NK-92 (cell line): Measurements from ENCODE around the gene STEAP4.

Experiments
- DNase-seq: peaks from one replicate; lab custom pipeline; 2025; ENCODE audit not compliant: unreplicated experiment; lab: John Stamatoyannopoulos, UW

The STEAP4 gene

GRCh38 chr7:88306590-88307048 is at the start of gene STEAP4:
Gene STEAP4, minus strand, starts transcription at chr7:88306894. Its CDS starts 22,625 bp downstream, at chr7:88284269.
- DNase-seq: no peak

GRCh38 chr7:88355011-88355410 is 48.3 kb upstream of the STEAP4 start:
- no peak for DNase-seq

GRCh38 chr7:88350118-88350517 is 43.4 kb upstream of the STEAP4 start:
- no peak for DNase-seq

GRCh38 chr7:88347517-88347916 is 40.8 kb upstream of the STEAP4 start:
- no peak for DNase-seq

GRCh38 chr7:88347090-88347489 is 40.4 kb upstream of the STEAP4 start:
- no peak for DNase-seq

- no peak for DNase-seq
Observed at GRCh38 chr7:88346357-88346756, 39.7 kb upstream of the STEAP4 start.

- DNase-seq: no peak
Observed at GRCh38 chr7:88344956-88345832, 38.5 kb upstream of the STEAP4 start.

- no peak for DNase-seq
Observed at GRCh38 chr7:88344271-88344670, 37.6 kb upstream of the STEAP4 start.

- DNase-seq: no peak
Observed at GRCh38 chr7:88339195-88339922, 32.7 kb upstream of the STEAP4 start.

- no peak for DNase-seq
Observed at GRCh38 chr7:88338503-88338902, 31.8 kb upstream of the STEAP4 start.

- no peak for DNase-seq
Observed at GRCh38 chr7:88337572-88337971, 30.9 kb upstream of the STEAP4 start.

- no peak for DNase-seq
Observed at GRCh38 chr7:88331322-88331721, 24.6 kb upstream of the STEAP4 start.

- DNase-seq: no peak
Observed at GRCh38 chr7:88329532-88330463, 23.1 kb upstream of the STEAP4 start.

GRCh38 chr7:88328787-88329186 is 22.1 kb upstream of the STEAP4 start:
- DNase-seq: no peak

GRCh38 chr7:88324699-88325098 is 18.0 kb upstream of the STEAP4 start:
- no peak for DNase-seq

- no peak for DNase-seq
Observed at GRCh38 chr7:88322151-88322550, 15.5 kb upstream of the STEAP4 start.

GRCh38 chr7:88321694-88322093 is 15.0 kb upstream of the STEAP4 start:
- no peak for DNase-seq

GRCh38 chr7:88318196-88318595 is 11.5 kb upstream of the STEAP4 start:
- no peak for DNase-seq

- DNase-seq: no peak
Observed at GRCh38 chr7:88317422-88317821, 10.7 kb upstream of the STEAP4 start.

- DNase-seq: no peak
Observed at GRCh38 chr7:88316456-88316855, 9.8 kb upstream of the STEAP4 start.

- no peak for DNase-seq
Observed at GRCh38 chr7:88315522-88315921, 8.8 kb upstream of the STEAP4 start.
